ENCODE measurements around the gene GPBP1.

GRCh38 chr5:57191986-57192385 is 18.1 kb downstream of the GPBP1 start:
- TF ChIP-seq EZH2phosphoT487 (IDR thresholded peaks at IDR 0.05; ENCODE audit: insufficient read depth, low read depth) (no peak), EZH2 (IDR thresholded peaks at IDR 0.05; ENCODE audit: insufficient read depth, poor library complexity, severe bottlenecking) (no peak)

All from GM23248 (cell line).